SU-DHL-6 (cell line): ENCODE data around the gene KCNMB2.

Experiments used
- CTCF ChIP-seq: fragments of 200-600 bp; sonication (generic); IDR thresholded peaks from one replicate; pipeline ENCODE4 v1.5.1; 2017; ENCODE audit warnings: antibody characterized with exemption, mild to moderate bottlenecking, low read length, moderate library complexity; ENCODE audit not compliant: insufficient read depth, poor library complexity, severe bottlenecking
- EZH2phosphoT487 ChIP-seq: fragments of 200-600 bp; sonication (generic), shearing (Covaris generic); conservative IDR thresholded peaks from 2 replicates; pipeline ENCODE4 v1.6.1; 2018; ENCODE audit warnings: mild to moderate bottlenecking, antibody characterized with exemption, low read length, moderate library complexity, mixed read lengths

- TF ChIP-seq CTCF (no peak), EZH2phosphoT487 (no peak)
Measured at GRCh38 chr3:178507507-178508442, 28.5 kb upstream of the KCNMB2 start.
